WERI-Rb-1 (cell line): ENCODE results near the gene IDH3A.

Source experiments
- DNase-seq: peaks from one replicate; pipeline ENCODE4 v3.0.0-alpha.2; 2020
- H3K27ac ChIP-seq: fragments of 250-450 bp; sonication (Bioruptor Pico); 2 replicates; pipeline ENCODE4 v1.5.1; 2020; ENCODE audit warnings: mild to moderate bottlenecking, moderate library complexity
- H3K27me3 ChIP-seq: fragments of 250-450 bp; sonication (Bioruptor Pico); 2 replicates; pipeline ENCODE4 v1.5.1; 2021; ENCODE audit warnings: mild to moderate bottlenecking, low read depth, moderate library complexity; ENCODE audit not compliant: insufficient read depth, severe bottlenecking
- H3K36me3 ChIP-seq: fragments of 250-450 bp; sonication (Bioruptor Pico); 2 replicates; pipeline ENCODE4 v1.5.1; 2020; ENCODE audit warnings: mild to moderate bottlenecking, moderate library complexity
- H3K4me3 ChIP-seq: 2 replicates; pipeline ENCODE4 v1.5.1; 2011; ENCODE audit warnings: low read depth, mild to moderate bottlenecking, control low read depth, low read length
- H3K9me3 ChIP-seq: fragments of 250-450 bp; sonication (Bioruptor Pico); 2 replicates; pipeline ENCODE4 v1.5.1; 2021; ENCODE audit warnings: mild to moderate bottlenecking, moderate library complexity; ENCODE audit not compliant: severe bottlenecking
- TF ChIP-seq, protein P1 (sequence below): IDR thresholded peaks from 2 replicates; pipeline ENCODE4 v1.5.1; 2011; ENCODE audit warnings: low read depth, mild to moderate bottlenecking, control low read depth, inconsistent platforms, low read length

Gene IDH3A

DNA sequence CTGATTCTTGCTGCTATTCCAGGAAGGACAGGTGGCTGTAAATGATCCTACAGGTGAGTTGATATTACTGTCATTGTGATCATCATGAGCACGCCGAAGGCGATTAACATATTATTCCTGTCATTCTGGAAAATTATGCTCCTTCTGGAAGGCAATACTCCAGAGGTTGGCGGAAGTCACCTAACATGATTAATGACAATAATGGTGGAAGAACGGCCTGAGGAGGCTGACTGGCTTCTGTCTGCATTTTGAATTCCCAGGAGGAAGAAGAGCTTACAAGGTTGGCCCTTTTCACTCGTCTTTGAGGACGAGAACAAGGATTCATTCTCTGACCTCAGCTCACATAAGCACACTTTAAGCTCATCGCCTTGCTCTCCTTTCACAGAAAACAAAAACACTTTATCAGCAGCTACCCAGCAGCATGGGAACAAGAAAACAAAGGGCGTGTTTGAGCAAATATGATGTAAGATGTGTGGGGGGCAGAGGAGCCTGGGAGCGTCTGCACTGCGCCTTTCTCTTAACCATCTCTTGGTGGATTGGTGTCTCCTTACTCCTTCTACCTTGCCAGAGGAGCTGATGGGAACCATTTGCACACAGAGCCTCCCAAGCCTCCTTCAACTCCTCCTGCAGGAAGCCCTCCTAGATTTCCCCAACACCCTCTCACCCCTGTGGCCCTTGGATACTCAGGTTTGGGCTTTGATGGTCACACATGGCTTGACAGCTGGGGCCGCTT is 62.2 kb downstream of the IDH3A start:
- TF ChIP-seq, protein P1, sequence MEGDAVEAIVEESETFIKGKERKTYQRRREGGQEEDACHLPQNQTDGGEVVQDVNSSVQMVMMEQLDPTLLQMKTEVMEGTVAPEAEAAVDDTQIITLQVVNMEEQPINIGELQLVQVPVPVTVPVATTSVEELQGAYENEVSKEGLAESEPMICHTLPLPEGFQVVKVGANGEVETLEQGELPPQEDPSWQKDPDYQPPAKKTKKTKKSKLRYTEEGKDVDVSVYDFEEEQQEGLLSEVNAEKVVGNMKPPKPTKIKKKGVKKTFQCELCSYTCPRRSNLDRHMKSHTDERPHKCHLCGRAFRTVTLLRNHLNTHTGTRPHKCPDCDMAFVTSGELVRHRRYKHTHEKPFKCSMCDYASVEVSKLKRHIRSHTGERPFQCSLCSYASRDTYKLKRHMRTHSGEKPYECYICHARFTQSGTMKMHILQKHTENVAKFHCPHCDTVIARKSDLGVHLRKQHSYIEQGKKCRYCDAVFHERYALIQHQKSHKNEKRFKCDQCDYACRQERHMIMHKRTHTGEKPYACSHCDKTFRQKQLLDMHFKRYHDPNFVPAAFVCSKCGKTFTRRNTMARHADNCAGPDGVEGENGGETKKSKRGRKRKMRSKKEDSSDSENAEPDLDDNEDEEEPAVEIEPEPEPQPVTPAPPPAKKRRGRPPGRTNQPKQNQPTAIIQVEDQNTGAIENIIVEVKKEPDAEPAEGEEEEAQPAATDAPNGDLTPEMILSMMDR = no peak
- H3K27me3 ChIP-seq = no peaks in the 10 kb centered on the region
- H3K36me3 ChIP-seq = no peaks in the 10 kb centered on the region
- H3K27ac ChIP-seq = no peak overlapping the region
- H3K9me3 ChIP-seq = no peaks in the 10 kb centered on the region
- DNase-seq = no peak
- H3K4me3 ChIP-seq = no peak overlapping the region

DNA sequence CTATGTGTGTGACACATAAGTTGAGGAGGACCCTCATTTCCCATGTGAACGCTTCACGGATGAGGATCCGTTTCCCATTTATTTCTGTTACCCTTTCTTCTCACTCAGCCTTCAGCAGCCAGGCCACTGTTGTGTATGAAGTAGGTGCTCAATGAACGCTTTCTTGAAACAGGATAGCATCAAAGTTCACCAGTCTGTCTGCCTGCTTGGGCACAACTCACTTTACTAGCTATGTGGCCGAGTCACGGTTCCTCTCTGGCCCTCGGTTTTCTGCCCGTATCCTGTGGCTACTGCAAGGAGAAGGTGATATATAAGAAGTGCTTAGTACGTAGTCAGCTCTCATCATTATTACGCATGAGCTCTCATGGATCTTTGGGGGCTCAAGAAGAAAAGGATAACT is 62.8 kb downstream of the IDH3A start:
- DNase-seq = no peak
- no peaks in the 10 kb centered on the region for H3K9me3 ChIP-seq
- H3K27ac ChIP-seq = no peak overlapping the region
- no peak overlapping the region for H3K4me3 ChIP-seq
- no peaks in the 10 kb centered on the region for H3K27me3 ChIP-seq
- no peaks in the 10 kb centered on the region for H3K36me3 ChIP-seq
- TF ChIP-seq, protein P1 = no peak

DNA sequence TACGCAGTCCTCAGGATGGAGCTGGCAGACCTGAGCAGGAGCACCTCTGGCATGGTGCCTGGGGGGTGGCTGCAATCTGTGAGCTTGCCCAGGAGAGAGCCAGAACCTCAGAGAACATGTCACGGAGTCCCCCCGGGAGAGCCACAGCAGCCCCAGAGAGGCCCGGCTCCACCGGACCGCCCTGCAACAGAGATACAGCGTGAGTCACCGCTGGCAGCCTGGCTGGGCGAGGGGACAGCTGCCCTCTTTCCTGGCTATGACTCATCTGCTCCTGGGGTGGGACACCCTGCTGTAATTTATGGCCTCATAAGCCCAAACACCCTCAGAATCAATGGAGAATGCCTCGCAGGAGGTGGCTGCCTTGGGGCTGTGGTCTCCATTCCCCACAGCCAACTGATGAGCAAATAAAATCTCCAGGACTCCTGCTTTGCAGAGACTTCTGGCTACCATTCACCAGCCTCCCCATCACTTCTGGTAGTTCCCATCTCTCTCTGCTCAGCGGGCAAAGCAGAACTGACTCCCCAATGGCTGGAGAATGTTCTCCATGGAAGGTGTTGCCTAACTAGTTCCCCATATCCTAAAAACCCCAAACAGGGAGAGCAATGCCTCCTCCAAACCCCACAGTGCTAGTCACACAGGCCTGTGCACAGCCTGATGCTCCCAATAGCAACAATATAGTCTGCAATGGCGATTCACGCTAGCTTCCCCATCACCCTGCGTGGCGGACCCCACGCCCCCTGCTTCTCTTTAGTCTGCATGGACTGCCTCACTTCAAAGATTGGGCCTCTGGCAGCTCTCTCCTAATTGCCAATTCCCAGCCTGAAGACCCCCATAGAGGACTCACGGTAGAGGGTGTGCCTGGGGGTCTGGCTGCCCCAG is 63.6 kb downstream of the IDH3A start:
- TF ChIP-seq, protein P1 = no peak
- no peaks in the 10 kb centered on the region for H3K27me3 ChIP-seq
- H3K4me3 ChIP-seq = no peak overlapping the region
- no peaks in the 10 kb centered on the region for H3K36me3 ChIP-seq
- no peaks in the 10 kb centered on the region for H3K9me3 ChIP-seq
- no peak for DNase-seq
- no peak overlapping the region for H3K27ac ChIP-seq

DNA sequence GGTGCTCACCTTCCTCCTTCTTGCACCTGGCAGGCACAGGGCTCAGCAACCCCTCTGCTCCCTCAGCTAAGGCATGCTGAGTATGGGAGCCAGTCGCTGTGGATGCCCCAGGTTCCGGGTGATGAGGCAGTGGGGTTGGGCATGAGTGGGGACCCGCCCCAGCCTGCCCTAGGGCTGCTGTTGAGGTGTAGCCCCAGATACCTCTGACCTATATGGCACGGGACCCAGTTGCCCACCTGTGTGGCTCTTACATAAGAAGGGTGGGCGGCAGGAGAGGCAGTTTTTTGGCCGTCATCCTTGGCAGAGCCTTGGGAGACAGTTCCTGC is 64.2 kb downstream of the IDH3A start:
- Histone ChIP-seq H3K4me3 (no peak overlapping the region), H3K27me3 (no peaks in the 10 kb centered on the region), H3K27ac (no peak overlapping the region), H3K9me3 (no peaks in the 10 kb centered on the region), H3K36me3 (no peaks in the 10 kb centered on the region)
- DNase-seq = no peak
- TF ChIP-seq, protein P1 = no peak

DNA sequence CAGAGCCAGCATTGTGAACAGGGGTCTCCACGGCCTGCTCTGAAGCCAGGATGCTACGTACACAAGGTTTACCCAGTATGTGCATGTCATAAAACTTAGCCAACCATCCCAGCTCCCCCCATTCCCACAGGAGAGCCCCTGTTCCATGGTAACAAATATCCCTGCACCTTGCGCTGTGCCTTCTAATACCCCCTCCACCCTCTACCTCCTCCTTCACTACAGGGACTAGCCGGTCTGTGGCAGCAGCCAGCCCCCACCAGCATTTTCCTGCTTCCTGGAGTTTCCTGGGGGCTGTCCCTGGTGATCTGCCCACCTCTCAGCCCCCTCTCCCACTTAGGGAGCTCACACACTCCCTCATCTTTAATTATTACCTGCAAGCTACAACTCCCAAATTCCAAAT is 64.8 kb downstream of the IDH3A start:
- TF ChIP-seq, protein P1 = no peak
- DNase-seq = no peak
- no peak overlapping the region for H3K4me3 ChIP-seq

More for the DNA sequence above, 64.8 kb downstream of the IDH3A start:
- no peaks in the 10 kb centered on the region for H3K9me3 ChIP-seq
- H3K36me3 ChIP-seq = no peaks in the 10 kb centered on the region
- no peaks in the 10 kb centered on the region for H3K27me3 ChIP-seq
- no peak overlapping the region for H3K27ac ChIP-seq
